Activated CD8-positive, alpha-beta memory T cell treated with anti-CD3 and anti-CD28 coated beads for 36 hours (primary cell): ENCODE data around the gene VPS4B. TPM values are rescaled to one million over a fixed set of nuclear protein-coding genes. Genes with fewer than 3 reads are reported as not detected.
"Not testable (repeated sequence)": the region's sequence is repeated elsewhere in the genome, so short reads cannot be mapped to it uniquely, and the experiment has no call there.

Source experiments
- CTCF ChIA-PET: fragments of 350-600 bp; sonication (Branson Sonifier 250); formaldehyde crosslinking; loops from one replicate; lab custom pipeline; 2021; ENCODE audit warnings: antibody characterized with exemption; lab: Charles Lee
- POLR2A ChIA-PET: fragments of 350-600 bp; sonication (Branson Sonifier 250); formaldehyde crosslinking; loops from one replicate; lab custom pipeline; 2021; ENCODE audit warnings: antibody characterized with exemption; lab: Charles Lee
- total RNA-seq, 2 experiments: library from RNA; stranded (reverse); gene quantifications; one replicate each; pipeline ENCODE4 v1.2.3, GENCODE V29; 2021

The VPS4B gene
- total RNA-seq, 2 experiments from 2014 or later: 51.1 to 53.9 TPM

DNA sequence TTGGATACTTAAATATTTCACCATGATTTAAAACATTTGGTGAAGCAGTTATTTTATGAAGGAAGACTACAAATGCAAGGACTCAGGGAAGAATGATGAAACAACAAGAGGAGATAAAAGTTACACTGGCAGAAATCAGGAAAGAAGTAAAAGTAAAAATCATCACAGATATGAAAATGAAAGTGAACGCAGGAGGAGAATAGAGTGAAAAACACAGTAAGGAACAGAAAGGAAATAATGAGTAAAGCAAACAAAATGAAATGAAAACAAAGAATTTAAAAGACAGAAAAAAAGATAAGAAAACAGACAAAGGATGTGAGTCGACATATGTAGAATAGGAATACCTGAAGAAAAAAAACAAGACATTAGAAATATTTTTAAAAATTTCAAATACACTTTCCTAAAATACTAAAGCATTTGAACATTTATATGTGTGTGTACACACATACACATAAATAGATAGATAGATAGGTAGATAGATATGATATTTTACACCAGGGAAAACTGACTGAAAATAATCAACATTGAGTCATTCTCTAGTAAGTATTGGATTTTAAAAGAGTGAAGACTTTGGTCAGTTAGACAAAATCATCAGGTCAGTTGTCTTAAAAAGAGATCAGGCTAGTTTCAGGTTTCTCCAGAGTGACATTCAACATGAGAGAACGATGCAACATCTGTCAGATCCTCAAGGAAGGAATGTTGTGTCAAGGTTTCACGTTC lies 43.2 kb downstream of the VPS4B start:
- CTCF ChIA-PET: no interaction called here
- POLR2A ChIA-PET: no interaction called here

DNA sequence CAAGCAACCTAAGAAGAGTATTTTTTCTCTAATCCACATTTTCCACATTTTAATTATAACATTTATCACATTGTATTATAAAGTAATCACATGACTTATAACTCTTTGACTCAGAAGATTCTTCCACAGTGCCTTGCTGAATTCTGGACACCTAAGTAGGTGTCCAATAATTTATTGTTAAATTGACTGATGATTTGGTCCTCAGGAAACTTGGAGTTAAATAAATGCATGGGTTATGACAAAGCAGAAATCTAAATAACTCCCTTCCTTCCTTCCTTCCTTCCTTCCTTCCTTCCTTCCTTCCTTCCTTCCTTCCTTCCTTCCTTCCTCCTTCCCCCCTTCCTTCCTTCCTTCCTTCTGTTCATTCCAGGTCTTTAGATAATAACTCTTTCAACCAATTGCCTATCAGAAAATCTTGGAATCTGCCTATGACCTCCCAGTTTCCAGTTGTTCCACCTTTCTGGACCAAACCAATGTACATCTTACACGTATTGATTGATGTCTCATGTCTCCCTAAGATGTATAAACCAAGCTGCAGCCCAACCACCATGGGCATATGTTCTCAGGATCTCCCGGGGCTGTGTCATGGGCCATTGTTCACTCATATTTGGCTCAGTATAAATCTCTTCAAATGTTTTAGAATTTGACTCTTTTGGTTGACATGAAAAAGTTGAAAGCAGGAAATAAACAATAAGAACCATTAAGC lies 44.8 kb downstream of the VPS4B start:
- ChIA-PET POLR2A (no interaction called here), CTCF (no interaction called here)

DNA sequence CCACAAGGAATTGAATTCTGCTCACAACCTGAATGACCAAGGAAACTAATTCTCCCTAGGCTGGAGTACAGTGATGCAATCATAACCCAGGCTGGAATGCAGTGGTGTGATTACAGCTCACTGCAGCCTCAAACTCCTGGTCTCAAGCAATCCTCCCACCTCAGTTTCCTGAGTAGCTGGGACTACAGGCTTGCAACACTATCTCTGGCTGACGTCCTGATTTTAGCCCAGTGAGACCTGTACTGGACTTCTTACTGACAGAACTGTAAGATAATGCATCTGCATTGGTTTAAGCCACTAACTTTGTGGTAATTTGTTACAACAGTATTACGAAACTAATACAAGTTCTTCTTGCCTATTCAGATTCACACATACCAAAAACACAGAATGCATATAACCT lies 45.7 kb downstream of the VPS4B start:
- ChIA-PET CTCF (no interaction called here), POLR2A (no interaction called here)

DNA sequence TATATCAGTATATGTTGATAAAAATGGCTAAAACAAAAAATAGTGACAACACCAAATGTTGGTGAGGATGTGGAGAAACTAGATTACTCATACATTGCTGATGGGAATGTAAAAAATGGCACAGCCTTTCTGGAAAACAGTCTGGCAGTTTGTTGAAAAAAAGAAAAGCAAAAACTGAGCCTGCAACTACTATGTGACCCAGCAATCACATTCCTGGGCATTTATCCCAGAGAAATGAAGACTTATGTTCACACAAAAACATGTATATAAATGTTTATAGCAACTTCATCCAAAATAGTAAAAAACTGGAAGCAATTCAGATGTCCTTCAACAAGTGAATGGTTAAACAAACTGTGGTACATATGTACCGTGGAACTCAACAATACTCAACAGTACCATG lies 47.7 kb downstream of the VPS4B start:
- CTCF ChIA-PET: interaction anchor here (0.6 kb wide), 1 partner anchor 38 kb away, joined by 4 read pairs; no protein-coding TSS in a partner anchor
- POLR2A ChIA-PET: no interaction called here

DNA sequence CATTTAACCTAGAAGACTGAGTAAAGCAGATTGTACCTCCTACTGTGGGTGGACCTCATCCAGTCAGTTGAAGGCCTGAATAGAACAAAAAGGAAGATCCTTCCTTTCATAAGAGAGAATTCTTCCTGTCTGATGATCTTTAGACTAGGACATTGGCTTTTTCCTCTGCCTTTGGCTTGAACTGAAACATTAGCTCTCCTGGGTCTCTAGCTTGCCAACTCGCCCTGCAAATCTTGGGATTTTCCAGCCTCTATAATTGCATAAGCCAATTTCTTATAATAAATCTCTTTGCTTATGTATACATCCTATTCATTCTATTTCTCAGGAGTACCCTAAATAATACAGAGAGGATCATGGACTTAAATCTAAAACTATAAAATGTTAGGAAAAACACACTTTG lies 49.1 kb downstream of the VPS4B start:
- ChIA-PET POLR2A (no interaction called here), CTCF (no interaction called here)

DNA sequence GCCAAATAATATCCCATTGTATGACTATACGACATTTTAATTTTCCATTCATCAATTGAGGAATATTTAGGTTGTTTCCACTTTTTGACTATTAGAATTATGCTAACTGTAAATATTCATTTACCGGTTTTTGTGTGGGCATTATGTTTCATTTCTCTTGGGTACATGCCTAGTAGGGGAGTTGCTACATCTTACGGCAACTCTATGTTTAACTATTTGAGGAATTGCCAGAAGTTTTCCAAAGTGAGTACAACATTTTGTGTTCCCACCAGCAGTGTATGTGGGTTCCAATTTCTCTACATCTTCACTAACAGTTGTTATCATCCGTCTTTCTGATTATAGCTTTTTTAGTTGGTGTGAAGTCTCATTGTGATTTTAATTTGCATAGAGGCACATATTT lies 53.7 kb downstream of the VPS4B start:
- ChIA-PET POLR2A (no interaction called here), CTCF (no interaction called here)

DNA sequence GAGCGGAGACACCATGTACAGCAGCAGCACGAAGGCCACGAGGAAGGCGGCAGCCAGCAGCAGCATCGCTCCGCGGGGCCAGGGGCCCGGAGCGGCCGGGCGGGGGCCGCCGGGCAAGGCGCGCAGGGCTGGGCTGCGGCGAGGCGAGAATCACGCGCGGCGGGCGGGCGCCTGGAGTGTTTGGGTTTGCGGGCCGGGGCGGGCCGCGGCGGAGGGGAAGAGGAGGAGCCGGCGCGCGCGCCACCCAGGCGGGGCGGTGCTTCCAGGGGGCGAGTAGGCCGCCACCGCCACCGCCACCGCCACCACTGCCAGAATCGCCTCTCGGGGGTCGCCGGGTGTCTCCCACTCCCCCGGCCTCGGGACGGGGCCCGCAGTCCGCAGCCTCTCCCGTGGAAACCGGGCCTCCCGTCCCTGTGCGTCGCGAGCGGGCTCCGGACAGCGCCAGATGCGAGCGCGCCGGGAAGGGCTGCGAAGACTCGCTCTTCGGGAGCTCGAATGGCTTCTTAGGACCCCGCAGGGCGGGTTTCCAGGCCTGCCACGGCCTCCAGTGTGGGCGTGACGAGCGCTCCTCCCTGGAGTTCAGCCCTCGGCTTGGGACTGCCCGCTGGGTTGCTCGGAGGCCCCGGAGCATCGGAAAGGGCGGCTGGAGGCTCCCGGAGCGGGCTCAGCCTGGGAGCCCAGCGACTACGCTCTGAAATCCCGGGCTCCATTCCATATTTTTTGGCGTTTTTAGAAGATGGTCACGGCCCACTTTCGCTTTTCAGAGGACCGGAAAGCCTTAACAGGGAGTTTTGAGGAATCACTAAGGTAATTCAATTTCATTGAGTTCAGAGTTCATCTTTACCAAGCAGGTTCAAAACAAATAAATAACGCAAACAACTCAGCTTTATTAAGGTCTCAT lies 55.0 kb downstream of the VPS4B start, which contains the start of gene KDSR:
Gene KDSR (minus strand): TSS at position 154 of the 901 bp plus-strand sequence. CDS start 88 bp downstream, at position 66.
- ChIA-PET POLR2A (interaction anchor here (0.6 to 1.1 kb wide), 2 partner anchors 55 to 148 kb away, joined by 7 to 8 read pairs; partner anchors contain the start of gene VPS4B), CTCF (interaction anchor here (2.2 kb wide), 1 partner anchor 26 kb away, joined by 5 read pairs; no protein-coding TSS in a partner anchor)

DNA sequence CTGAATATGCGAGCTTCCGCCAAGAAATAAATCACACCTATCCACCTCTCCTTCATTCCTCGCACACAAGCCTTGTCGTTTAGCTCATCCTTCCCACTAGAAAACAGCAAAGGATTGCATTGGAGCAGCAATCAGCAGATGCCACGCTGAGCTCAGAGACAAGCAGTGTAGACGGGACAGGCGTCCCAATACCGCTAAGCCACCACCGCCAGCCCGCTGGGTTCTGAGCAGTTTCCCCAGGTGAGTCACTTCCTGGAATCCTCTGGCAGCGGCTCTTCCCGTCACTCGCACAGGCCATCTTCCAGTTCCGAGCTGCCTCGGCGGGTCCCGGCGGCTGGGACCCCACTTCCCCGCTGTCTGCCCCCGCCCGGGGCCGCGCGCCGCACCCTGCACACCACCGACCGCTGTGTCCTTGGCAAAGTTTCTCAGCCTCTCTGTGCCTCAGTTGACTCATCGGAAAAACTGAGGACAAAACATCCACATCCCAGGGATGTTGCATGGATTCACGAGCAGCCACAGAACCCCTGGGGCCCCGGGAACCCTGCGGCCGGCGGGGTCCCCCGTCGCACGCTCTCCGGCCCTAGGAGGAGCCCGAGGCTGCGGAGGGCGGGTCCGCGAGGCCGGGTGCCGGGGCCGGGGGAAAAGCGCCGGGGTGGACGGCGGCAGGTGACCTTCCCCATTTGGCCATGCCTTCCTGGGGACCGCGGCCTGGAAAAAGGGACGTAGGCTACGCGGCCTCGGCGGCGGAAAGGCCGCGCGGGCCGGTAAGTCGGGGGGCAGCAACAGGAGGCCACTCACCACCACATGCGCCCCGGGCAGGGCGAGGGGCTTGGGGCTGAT lies 55.8 kb downstream of the VPS4B start:
- CTCF ChIA-PET: interaction anchor here (0.7 to 2.2 kb wide), 4 partner anchors 26 to 72 kb away, joined by 3 to 5 read pairs (median 4); no protein-coding TSS in a partner anchor
- POLR2A ChIA-PET: interaction anchor here (0.7 to 1.8 kb wide), 6 partner anchors 44 to 651 kb away, joined by 3 to 9 read pairs (median 5); partner anchors contain the start of genes PHLPP1 and VPS4B

DNA sequence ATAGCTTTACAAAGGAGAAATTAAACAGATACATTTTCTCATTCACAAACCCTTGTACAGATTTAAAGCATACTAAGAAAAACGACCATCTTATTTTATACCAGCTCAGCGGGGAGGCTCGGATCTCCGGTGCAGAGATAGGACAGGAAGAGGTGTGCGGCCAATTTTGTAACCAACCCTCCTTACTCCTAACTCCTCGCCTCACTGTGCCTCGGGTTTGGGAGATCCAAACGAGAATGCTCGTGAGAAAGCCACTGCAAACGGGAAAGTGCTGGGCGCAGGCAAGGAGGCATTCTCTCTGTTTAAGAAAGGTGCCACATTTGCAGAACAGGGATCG lies 56.4 kb downstream of the VPS4B start:
- POLR2A ChIA-PET: interaction anchor here (0.7 to 1.8 kb wide), 5 partner anchors 44 to 651 kb away, joined by 3 to 9 read pairs (median 4); partner anchors contain the start of genes PHLPP1 and VPS4B

DNA sequence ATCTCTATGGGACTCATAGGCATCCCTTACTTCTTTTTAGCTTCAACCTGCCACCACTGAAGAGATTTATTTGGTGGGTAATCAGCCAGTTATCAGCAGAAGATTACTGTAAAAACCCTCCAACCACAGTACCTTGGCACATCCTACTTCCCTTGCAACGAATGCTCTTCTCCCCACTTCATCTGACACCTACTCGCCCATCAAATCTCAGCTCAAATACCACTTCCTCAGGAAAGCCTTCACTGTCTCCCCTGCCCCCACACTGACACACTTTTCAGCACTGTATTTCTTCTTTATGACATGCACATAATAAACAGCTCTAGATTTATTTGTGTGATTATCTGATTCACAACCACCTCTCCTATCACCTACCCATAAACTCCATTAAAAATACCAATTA lies 58.3 kb downstream of the VPS4B start:
- ChIA-PET POLR2A (no interaction called here), CTCF (no interaction called here)

More for the DNA sequence above, 56.4 kb downstream of the VPS4B start:
- CTCF ChIA-PET: interaction anchor here (0.7 to 2.2 kb wide), 4 partner anchors 25 to 73 kb away, joined by 3 to 5 read pairs (median 4); no protein-coding TSS in a partner anchor

DNA sequence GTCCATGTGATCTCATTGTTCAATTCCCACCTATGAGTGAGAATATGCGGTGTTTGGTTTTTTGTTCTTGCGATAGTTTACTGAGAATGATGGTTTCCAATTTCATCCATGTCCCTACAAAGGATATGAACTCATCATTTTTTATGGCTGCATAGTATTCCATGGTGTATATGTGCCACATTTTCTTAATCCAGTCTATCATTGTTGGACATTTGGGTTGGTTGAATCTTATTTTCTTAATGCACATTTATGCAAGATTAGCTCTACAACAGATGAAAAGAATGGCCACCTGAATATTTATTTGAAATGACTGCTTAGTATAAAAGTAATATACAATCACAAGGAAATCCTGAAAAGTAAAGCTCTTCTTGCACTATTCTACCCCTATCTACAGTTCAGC lies 58.9 kb downstream of the VPS4B start:
- POLR2A ChIA-PET, CTCF ChIA-PET: not testable (repeated sequence)

DNA sequence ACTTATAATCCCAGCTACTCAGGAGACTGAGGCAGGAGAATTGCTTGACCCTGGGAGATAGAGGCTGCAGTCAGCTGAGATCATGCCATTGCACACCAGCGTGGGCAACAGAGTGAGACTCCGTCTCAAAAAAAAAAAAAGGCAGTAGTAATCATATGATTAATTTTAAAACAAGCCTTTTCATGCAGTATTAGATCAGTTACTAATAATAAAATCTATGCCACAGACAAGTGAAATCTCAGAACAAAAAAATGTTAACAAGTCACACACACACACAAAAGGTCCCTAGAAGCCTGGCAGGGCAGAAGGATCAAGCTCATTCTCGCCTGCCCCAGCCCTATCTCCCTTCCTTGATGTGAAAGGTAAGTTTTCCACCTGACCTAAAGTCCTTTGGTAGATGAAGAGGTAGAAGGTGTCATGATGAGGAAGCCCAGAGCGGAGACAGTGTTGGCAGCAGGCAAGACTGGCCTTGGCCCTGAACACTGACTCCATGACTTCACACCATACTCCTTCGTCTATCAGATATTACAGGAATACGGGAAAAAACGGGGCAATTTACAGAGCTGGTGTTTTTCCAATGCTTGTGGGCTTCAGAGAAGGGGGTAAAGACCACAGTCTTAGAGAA lies 65.9 kb downstream of the VPS4B start:
- POLR2A ChIA-PET: no interaction called here
- CTCF ChIA-PET: no interaction called here

DNA sequence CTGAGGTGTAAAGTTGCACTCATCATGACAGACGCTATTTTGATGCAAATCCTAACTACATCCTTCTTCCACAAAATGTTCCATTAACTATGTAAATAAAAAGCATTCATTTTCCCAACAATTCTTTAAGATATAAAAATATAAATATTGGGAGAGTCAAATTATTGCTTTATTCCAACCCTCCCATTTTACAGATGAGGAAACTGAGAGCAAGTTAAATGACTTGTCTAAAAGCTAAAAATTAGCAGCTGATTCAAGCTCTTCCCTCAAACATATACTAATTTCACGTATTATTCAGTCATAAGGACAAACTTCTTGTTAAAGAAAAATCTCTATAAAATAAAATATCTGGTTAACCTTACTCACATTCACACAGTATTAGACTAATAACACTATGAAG lies 72.0 kb downstream of the VPS4B start:
- CTCF ChIA-PET: no interaction called here
- POLR2A ChIA-PET: no interaction called here

DNA sequence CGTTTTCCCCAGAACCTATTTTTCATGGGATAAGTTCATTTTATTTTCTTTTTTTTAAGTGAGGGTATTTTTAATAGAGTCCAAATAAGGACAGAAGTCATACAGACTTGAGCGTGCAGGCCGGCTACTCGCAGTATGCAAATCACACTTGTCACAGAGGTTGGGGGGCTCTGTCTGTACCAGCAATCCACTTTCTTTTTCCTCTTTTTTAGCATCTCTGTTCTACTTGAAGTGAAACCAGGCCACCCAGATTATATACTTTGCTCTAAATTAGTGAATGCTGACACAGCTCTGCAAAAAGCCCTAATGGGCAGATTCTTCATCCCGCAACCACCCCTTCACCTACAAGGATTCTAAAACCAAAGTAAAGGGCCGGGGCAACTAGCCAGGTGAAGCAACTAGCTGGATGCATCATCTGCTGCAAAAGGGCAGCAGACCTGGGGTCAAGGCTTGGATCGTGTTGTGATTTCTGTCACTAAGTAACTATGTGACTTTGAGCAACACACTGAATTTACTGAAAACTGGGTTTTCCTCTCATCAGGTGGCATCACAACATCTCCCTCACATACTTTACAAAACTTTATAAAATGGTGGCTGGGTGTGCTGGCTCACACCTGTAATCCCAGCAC lies 73.7 kb downstream of the VPS4B start:
- CTCF ChIA-PET: interaction anchor here (1.1 to 1.3 kb wide), 2 partner anchors 8 to 90 kb away, joined by 3 read pairs; no protein-coding TSS in a partner anchor
- POLR2A ChIA-PET: no interaction called here

DNA sequence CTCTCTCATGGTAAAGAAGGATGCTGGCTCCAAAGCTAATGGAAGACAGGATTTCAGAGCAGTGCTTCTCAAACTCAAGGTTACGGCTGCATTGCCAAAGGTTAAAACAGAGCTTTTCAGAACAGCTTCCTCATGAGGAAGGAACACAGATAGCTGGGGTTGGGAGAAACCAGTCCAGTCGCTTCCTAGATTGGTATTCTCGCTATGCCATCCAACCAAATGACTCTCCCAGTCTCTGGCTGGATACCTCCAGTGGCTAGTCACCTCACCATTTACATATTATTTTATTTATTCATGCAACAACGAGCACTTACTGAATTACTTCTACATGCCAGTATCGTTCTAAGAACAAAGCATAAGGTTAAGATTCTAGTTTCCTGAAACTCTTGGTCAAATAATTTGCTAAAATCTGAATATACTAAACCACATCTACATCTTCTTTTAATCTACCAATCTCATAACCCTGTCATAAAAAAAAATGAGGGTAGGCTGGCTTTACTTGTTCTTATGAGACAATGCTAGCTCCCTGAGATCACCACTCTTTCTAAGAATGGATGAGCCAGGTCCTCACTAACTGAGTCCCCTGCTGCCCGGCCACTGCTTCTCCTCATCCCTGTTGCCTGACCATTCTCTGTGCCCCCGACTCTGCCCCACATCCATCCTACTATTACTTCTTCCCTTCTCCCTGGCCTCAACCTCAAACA lies 75.6 kb downstream of the VPS4B start:
- POLR2A ChIA-PET: no interaction called here
- CTCF ChIA-PET: interaction anchor here (0.6 to 1.3 kb wide), 2 partner anchors 92 to 464 kb away, joined by 3 to 5 read pairs; no protein-coding TSS in a partner anchor

DNA sequence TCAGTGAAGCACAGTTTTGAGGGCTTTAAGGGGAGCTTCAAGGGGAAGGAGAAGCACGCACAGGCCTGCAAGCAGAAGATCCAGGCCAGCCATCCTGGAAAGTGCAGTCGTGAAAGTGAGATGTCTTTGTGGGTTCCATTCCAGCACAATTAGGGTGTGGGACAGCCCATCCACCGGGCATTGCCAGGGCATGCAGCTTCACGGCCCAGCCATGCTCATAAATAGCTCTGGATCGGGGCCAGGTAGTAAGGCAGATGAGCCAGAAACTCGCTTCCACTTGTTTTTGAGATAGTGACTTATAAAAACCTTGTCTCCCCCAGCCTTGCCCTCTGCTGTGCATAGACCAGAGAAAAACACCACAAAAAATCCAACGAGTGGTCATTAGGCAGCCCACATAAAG lies 76.2 kb downstream of the VPS4B start:
- ChIA-PET POLR2A (no interaction called here), CTCF (interaction anchor here (0.6 to 1.3 kb wide), 2 partner anchors 92 to 464 kb away, joined by 3 to 5 read pairs; no protein-coding TSS in a partner anchor)

DNA sequence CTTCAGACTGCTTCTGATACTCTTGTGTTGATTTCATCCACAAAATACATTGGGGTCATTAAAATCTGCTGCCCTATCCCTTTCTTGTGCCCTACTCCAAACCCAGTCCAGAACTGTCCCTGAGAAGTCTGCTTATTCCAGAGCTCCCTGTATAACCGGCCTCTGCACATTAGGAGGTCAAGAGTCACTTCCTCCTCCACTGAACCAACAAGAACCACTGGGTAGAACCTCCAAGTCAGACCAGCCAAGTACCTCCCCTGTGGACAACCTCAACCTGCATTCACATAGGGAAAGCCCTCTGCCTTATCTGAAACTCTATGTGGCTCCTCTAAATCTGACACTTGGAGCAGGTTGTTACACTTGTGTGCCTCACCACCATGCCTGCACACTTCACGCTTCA lies 77.4 kb downstream of the VPS4B start:
- CTCF ChIA-PET: no interaction called here
- POLR2A ChIA-PET: no interaction called here
